IPS-11a (cell line): ENCODE results near the gene FSD1.
A peak's percentile ranks its signal among the peaks of the same experiment; 100 is the strongest.
"Not testable (repeated sequence)": the region's sequence is repeated elsewhere in the genome, so short reads cannot be mapped to it uniquely, and the experiment has no call there.

Source experiments
- H3K4me3 ChIP-seq: one replicate; pipeline ENCODE4 v1.5.1; 2013; ENCODE audit warnings: low read depth, low read length, control low read depth

Gene FSD1

DNA sequence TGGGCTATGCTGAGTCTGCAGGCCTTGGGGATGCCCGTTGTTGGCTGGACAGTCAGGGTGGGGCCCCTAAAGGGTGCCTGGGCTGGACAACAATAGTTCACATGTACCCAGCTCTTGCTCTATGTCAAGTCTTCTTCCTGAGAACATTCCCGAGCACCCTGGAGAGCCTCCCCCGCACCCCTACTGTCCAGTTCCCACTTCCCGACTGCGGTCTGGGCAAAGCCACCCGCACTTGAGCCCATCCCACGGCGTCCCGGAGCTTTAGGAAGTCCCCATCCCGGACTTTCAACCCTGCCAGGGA lies 37.9 kb downstream of the FSD1 start:
- peak overlapping the region; percentile 61 for H3K4me3 ChIP-seq

- H3K4me3 ChIP-seq = peak overlapping the region; percentile 70
Observed at GRCh38 chr19:4342615-4343369, 38.4 kb downstream of the FSD1 start.

DNA sequence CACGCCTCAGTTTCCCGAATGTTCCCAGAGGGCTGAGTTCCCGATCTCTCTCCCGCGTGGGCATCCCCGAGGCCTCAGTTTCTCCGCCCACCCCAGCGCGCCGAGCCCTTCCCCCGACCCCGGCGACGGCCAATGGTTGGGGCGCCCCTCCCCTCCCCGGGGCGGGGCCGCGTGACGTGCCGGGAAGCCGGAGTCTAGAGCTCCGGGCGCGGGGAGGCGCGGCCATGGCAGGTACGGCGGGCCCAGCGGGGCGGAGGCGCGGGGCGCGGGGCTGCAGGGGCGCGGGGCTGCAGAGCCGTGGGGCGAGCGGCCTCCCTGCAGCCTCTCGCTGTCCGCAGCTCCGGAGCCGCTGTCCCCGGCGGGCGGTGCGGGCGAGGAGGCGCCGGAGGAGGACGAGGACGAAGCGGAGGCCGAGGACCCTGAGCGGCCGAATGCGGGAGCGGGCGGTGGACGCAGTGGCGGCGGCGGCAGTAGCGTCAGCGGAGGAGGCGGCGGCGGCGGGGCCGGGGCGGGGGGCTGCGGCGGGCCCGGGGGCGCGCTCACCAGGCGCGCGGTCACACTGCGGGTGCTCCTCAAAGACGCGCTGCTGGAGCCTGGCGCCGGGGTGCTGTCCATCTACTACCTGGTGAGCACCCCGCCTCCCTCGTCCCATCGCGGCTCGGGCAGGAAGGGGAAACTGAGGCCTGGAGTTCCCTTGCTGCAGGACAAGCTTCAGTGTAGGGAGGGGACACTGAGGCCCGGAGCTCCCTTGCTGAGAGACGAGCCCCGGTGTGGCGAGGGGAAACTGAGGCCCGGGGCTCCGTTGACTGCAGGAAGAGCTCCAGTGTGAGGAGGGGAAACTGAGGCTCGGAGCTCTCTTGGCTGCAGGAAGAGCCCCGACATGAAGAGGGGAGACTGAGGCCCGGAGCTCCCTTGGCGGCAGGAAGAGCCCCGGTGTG lies 39.2 kb downstream of the FSD1 start, which contains the start of gene MPND:
Gene MPND (plus strand): TSS at position 193 of the 938 bp plus-strand sequence. CDS start 32 bp downstream, at position 225.
- H3K4me3 ChIP-seq = peak within 1 kb of the TSS; percentile 70

GRCh38 chr19:4345342-4346019 lies 41.1 kb downstream of the FSD1 start:
- no peak overlapping the region for H3K4me3 ChIP-seq

DNA sequence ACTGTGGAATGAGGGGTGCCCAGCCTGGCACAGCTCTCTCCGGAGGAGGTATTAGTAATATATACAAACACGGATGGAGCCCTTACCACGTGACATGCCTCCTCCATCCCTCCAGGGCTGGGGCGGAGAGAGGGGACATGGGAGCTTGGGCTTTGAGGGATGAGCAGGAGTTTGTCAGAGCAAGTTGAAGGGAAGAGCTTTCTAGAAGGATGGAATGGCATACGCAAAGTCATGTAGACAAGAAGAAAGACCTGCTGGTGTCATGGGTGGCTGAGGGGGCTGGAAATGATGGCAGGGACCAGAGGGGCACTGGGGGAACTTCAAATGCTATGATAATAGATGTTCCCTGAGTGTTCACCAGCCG lies 41.6 kb downstream of the FSD1 start:
- no peak overlapping the region for H3K4me3 ChIP-seq

GRCh38 chr19:4347521-4347920 lies 43.1 kb downstream of the FSD1 start:
- H3K4me3 ChIP-seq = no peak overlapping the region

- not testable (repeated sequence) for H3K4me3 ChIP-seq
Observed at GRCh38 chr19:4349225-4349624, 44.8 kb downstream of the FSD1 start.

DNA sequence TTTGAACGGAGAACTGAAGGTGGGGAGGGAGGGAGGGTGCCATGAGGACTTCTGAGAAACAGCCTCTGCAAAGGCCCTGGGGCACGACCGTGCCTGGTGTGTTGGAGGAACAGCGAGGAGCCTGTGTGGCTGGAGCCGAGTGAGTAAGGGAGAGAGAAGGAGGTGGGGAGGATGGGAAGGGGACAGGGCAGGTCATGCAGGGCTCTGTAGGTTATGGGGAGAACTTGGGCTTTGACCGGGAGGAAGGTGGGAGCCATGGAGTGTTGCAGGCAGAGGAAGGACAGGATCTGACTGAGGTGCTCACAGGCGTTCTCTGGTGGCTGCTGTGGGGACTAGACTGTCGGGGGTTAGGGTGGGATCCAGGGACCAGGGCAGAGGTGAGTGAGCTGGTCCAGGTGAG lies 45.7 kb downstream of the FSD1 start:
- no peak overlapping the region for H3K4me3 ChIP-seq

- no peak overlapping the region for H3K4me3 ChIP-seq
Observed at GRCh38 chr19:4350726-4351125, 46.3 kb downstream of the FSD1 start.

GRCh38 chr19:4352701-4353121 lies 48.3 kb downstream of the FSD1 start:
- H3K4me3 ChIP-seq = no peak overlapping the region

- no peak overlapping the region for H3K4me3 ChIP-seq
Observed at GRCh38 chr19:4354282-4354681, 49.9 kb downstream of the FSD1 start.

DNA sequence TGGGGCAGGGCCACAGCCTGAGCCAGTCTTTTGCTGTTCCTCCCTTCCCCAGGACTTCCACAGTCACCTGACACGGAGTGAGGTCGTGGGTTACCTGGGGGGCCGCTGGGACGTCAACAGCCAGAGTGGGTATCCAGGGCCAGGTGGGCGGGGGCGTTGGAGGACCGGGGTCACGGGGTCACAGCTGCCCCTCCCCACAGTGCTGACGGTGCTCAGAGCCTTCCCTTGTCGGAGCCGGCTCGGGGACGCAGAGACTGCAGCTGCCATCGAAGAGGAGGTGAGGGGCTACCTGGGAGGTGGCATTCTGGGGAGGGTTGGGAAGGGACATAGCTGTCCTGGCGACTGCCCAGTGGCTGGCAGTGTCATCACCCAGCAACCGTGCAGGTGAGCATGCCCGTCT lies 50.5 kb downstream of the FSD1 start:
- H3K4me3 ChIP-seq = no peak overlapping the region

DNA sequence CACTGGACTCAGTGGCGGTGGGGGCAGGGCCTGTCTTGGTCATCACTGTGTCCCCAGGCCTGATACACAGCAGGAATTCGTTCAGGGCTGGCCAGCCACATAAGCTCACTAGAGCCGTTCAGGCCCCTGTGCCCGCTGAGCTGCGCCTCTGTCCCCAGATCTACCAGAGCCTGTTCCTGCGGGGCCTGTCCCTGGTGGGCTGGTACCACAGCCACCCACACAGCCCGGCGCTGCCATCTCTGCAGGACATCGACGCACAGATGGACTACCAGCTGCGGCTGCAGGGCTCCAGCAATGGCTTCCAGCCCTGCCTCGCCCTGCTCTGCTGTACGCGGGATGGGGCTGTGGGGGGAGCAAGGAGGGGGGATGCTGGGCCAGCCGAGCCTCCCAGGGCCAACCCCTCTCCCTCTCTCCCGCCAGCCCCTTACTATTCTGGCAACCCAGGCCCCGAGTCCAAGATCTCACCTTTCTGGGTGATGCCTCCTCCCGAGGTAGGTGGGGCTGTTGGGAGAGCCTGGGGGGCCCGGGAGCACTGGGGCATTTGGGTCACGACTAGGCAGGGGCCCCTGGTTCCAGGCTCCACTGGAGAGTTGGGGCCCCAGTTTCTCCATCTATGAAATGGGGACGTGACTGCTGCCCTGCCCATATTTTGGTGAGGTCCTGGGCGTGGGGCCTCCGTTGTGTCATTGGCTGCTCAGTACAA lies 52.8 kb downstream of the FSD1 start:
- H3K4me3 ChIP-seq = no peak overlapping the region

DNA sequence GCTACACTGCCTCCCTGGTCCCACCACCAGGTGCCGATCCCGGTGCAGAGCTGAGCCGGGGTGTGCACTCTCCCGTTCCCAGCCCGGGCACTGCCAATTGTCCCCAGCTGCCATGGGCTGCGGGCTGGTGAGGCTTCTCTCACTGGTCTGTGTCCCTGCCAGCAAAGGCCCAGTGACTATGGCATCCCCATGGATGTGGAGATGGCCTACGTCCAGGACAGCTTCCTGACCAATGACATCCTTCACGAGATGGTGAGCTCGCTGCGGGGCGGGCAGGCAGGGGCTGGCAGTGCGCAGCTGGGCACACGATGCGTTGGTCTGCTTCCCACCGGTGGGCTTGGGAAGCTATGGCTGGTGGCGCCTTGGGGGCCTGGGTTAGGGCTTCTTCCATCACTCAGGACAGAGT lies 53.5 kb downstream of the FSD1 start:
- no peak overlapping the region for H3K4me3 ChIP-seq

DNA sequence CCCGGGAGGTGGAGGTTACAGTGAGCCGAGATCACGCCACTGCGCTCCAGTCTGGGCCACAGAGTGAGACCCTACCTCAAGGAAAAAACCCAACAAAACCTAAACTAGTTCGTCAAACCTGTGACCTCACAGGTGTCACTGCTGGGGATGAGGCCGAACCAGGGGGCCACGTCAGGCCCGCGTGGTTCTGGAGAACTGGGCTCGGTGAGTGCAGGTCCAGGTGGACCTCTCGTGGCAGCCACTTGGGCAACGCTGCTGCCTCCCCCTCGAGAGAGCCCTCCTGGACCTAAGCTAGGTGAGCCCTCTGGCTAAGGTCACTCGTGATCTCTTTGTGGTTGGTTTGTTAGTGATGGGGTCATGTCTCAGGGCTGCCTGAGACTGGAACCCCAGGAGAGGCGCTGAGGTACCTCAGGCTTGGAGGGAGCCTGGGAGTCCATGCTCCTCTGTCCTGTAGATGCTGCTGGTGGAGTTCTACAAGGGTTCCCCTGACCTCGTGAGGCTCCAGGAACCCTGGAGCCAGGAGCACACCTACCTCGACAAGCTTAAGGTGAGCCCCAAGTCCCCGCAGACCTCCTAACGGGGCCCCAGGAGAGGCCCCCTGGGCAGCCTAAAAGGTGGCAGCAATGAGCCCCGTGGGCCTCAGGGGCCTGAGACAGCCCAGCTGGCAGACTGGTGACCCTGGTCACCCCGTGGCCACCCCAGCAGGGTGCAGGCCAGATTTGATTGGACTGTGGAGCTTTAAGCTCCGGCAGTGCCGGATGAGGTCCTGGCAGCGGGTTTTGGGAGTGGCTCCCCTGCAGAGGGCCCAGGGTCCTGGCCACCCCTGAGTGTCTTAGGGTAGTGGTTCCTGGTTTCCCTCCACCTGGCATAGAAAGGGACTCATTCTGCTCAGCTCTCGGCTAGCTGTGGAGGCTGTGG lies 54.6 kb downstream of the FSD1 start:
- H3K4me3 ChIP-seq = no peak overlapping the region

DNA sequence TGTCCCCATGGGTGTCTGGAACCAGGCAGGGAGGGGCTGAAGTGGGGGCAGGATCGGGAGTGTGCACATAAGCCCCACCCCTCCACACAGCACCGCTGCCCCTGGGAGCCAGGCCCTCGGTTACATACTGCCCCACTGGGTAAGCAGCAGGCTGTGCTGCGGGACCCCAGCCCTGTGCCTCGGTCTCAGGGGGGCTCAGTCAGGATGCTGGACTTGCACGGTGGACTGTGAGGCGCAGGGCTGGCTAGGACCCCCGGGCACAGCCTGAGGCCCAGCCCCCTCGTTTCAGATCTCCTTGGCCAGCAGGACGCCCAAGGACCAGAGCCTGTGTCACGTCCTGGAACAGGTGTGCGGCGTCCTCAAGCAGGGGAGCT lies 55.2 kb downstream of the FSD1 start:
- H3K4me3 ChIP-seq = no peak overlapping the region

DNA sequence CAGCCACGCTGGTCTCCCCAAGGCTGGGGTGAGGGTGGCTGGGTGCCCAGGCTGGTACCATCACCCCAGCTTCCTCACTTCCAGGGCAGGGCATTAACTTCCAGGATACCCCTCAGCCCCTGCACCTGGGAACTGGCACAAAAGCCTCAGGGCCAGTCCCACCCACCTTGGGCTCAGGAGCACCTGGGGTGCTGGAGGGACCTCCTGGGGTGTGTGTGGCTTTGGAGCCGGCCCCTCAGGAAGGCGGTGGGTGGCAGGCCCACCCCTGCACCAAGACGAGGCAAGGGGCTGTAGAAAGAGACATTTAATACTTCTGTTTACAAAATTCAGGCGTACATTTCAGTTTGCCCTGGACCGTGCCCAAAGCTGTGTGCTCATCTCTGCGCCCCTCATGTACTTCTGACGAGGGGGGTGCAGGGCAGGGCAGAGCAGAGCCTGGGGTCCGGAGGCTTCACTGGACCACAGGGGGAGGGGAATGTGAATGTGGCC lies 55.7 kb downstream of the FSD1 start:
- no peak overlapping the region for H3K4me3 ChIP-seq

DNA sequence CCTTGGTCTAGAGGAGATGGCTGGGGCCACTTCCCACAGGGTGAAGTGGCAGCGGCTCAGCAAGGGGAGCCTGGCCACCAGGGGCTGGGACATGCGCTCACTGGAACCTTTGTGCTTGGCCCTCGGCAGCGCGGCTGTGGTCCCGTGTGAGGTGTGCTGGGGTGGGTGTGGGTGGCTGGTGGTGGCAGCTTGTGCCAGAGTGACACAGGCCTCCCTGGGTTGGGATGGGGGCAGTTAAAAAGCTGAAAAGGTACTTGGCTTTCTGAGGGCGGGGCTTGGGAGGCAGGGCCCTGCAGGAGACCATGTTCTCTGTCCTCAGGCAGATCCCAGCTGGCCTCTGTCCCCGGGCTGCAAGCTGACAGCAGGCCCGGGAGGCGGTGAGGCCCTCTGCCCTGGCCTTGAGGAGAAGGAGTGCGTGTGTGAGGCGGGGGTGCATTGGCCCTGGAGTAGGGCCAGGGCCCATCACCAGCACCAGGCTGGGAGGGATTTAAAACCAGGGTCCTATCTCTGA lies 56.3 kb downstream of the FSD1 start:
- no peak overlapping the region for H3K4me3 ChIP-seq

DNA sequence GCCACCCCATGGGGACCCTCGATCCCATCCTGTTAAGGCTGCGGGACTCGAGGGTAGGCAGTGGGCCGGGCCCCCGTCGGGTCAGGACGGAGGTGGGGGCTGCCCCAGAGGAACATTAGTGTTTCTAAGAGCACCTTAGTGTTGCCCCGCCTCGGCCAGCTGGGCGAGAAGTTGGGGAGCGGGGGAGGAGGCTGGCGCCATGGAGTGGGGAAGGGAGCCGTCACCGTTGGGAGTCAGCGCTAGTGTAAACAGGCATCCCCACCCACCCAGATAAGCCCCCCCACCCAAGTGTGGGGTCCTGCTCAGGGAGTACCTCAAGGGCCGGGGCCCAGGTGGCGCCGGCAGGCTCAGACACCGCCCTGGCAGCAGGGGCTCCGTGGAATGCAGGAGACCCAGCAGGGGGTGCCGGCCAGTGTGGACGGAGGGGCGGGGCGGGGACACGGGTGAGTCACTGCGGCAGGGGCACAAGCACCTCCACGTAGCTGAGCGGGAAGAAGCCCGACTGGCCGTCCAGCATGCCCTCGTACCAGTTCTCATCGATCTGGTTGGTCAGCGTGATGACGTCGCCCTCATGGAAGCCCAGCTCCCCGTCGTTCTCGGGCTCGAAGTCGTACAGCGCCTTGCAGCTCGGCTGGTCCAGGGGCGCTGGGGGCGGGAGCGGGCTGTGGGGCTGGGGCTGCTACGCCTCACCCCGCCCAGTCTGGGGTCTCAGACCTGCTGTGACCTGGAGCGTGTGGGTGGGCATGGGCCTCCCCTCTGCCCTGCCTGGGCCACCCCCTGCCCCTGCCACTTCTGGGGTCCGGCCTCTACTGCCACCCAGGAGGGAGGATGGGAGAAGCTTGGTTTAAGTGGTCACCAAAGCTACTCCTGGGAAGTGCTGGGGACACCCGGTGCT lies 57.0 kb downstream of the FSD1 start:
- H3K4me3 ChIP-seq = no peak overlapping the region
